MCF 10A (cell line): ENCODE results near the gene EXT2. TPM values are rescaled to one million over a fixed set of nuclear protein-coding genes. Genes with fewer than 3 reads are reported as not detected.

Experiments
- BruUV-seq: library from RNA; stranded (reverse); fragments of 400-500 nt; replicated peaks from 2 replicates; lab custom pipeline; 2021; lab: Mats Ljungman, UMichigan
- CTCF ChIA-PET: fragments of 300-600 bp; sonication (Branson Sonifier 250); formaldehyde crosslinking; extraction: SDS; loops from one replicate; lab custom pipeline; 2021; ENCODE audit warnings: antibody characterized with exemption, inconsistent platforms; lab: Yijun Ruan, JAX
- POLR2A ChIA-PET: fragments of 300-600, 350-650 bp; sonication (Branson Sonifier 250); formaldehyde crosslinking; extraction: SDS; loops from one replicate; lab custom pipeline; 2020; ENCODE audit warnings: antibody characterized with exemption, inconsistent platforms; lab: Yijun Ruan, JAX
- DNase-seq: peaks from one replicate; pipeline ENCODE4 v3.0.0-alpha.2; 2018; ENCODE audit not compliant: unreplicated experiment
- H3K27ac Mint-ChIP-seq: one replicate; pipeline ENCODE4 v1.8.0; 2022; ENCODE audit warnings: mild to moderate bottlenecking, low read depth, mixed read lengths; ENCODE audit not compliant: unreplicated experiment
- H3K27me3 Mint-ChIP-seq: one replicate; pipeline ENCODE4 v1.8.0; 2022; ENCODE audit warnings: mixed read lengths; ENCODE audit not compliant: insufficient read depth, unreplicated experiment
- H3K36me3 Mint-ChIP-seq: one replicate; pipeline ENCODE4 v1.8.0; 2022; ENCODE audit warnings: mild to moderate bottlenecking, moderate library complexity, mixed read lengths; ENCODE audit not compliant: insufficient read depth, unreplicated experiment
- H3K4me1 Mint-ChIP-seq: one replicate; pipeline ENCODE4 v1.8.0; 2022; ENCODE audit warnings: mixed read lengths; ENCODE audit not compliant: insufficient read depth, unreplicated experiment
- H3K4me3 Mint-ChIP-seq: one replicate; pipeline ENCODE4 v1.8.0; 2022; ENCODE audit warnings: mild to moderate bottlenecking, moderate library complexity, mixed read lengths; ENCODE audit not compliant: unreplicated experiment
- H3K9me3 Mint-ChIP-seq: one replicate; pipeline ENCODE4 v1.8.0; 2022; ENCODE audit warnings: mixed read lengths; ENCODE audit not compliant: unreplicated experiment
- CTCF ChIP-seq: fragments of 200-600 bp; IDR thresholded peaks from one replicate; pipeline ENCODE4 v1.8.0; 2022; ENCODE audit warnings: antibody characterized with exemption, mild to moderate bottlenecking; ENCODE audit not compliant: unreplicated experiment
- intact Hi-C: fragments of 100-400 bp; cut with micrococcal nuclease; formaldehyde crosslinking; loops from 2 replicates; pipeline ENCODE4 v1.14.1; 2022
- total RNA-seq: library from RNA; stranded (reverse); gene quantifications from 2 replicates; pipeline ENCODE4 v1.2.3, GENCODE V29; 2022

The EXT2 gene
- total RNA-seq, 1 experiment from 2014 or later: 73.1 TPM

GRCh38 chr11:44258839-44259420 is 163.5 kb downstream of the EXT2 start:
- no peak for DNase-seq
- no peak overlapping the region for H3K4me3 Mint-ChIP-seq
- no peaks in the 10 kb centered on the region for H3K36me3 Mint-ChIP-seq
- H3K4me1 Mint-ChIP-seq: peaks cover 7% of the 10 kb centered on the region
- no peaks in the 10 kb centered on the region for H3K27me3 Mint-ChIP-seq
- H3K9me3 Mint-ChIP-seq: no peaks in the 10 kb centered on the region
- BruUV-seq: no TSS peak
- ChIA-PET POLR2A (interaction anchor here (0.9 kb wide), 1 partner anchor 25 kb away, joined by 3 read pairs; no protein-coding TSS in a partner anchor), CTCF (interaction anchor here (0.7 kb wide), 1 partner anchor 113 kb away, joined by 3 read pairs; no protein-coding TSS in a partner anchor)
- no peak overlapping the region for H3K27ac Mint-ChIP-seq
- intact Hi-C loops: no loop called here
- TF ChIP-seq CTCF: no peak

GRCh38 chr11:44260081-44260480 is 164.6 kb downstream of the EXT2 start:
- ChIA-PET CTCF (no interaction called here), POLR2A (no interaction called here)
- H3K36me3 Mint-ChIP-seq: no peaks in the 10 kb centered on the region
- no TSS peak for BruUV-seq
- H3K27me3 Mint-ChIP-seq: no peaks in the 10 kb centered on the region
- H3K4me1 Mint-ChIP-seq: peaks cover 7% of the 10 kb centered on the region
- H3K27ac Mint-ChIP-seq: no peak overlapping the region
- H3K9me3 Mint-ChIP-seq: no peaks in the 10 kb centered on the region
- DNase-seq: no peak
- TF ChIP-seq CTCF: no peak
- intact Hi-C loops: no loop called here
- no peak overlapping the region for H3K4me3 Mint-ChIP-seq

GRCh38 chr11:44261800-44262591 is 166.5 kb downstream of the EXT2 start:
- CTCF ChIA-PET: interaction anchor here (0.5 to 0.6 kb wide), 3 partner anchors 65 to 694 kb away, joined by 3 to 4 read pairs (median 3); no protein-coding TSS in a partner anchor
- intact Hi-C loops: no loop called here

More at GRCh38 chr11:44261800-44262591, 166.5 kb downstream of the EXT2 start:
- Mint-ChIP-seq H3K4me1 (no peaks in the 10 kb centered on the region), H3K36me3 (no peaks in the 10 kb centered on the region), H3K9me3 (no peaks in the 10 kb centered on the region), H3K4me3 (no peak overlapping the region), H3K27ac (no peak overlapping the region), H3K27me3 (no peaks in the 10 kb centered on the region)
- BruUV-seq: no TSS peak
- no peak for TF ChIP-seq CTCF
- POLR2A ChIA-PET: no interaction called here
- DNase-seq: no peak
